Activated T-cell treated with anti-CD3 and anti-CD28 coated beads, Interleukin-2, amount 50 U/mL, for 72 hours (primary cell): ENCODE measurements around the gene SCGB1A1. TPM values are rescaled to one million over a fixed set of nuclear protein-coding genes. Genes with fewer than 3 reads are reported as not detected.

Experiments
- ATAC-seq, 2 donors: fragments of 150-1000 bp; cut with Tn5 transposase; replicated peaks in 1 of 2; 2 replicates each; pipeline ENCODE4 v1.10.0; 2021; ENCODE audit warnings: moderate library complexity in 2 of 2, mild to moderate bottlenecking in 1 of 2
- DNase-seq, 2 donors: peaks; one replicate each; pipeline ENCODE4 v3.0.0; 2021 to 2022; ENCODE audit warnings: mixed read lengths in 1 of 2
- H3K27ac Mint-ChIP-seq: one replicate; pipeline ENCODE4 v1.8.0; 2022; ENCODE audit warnings: mild to moderate bottlenecking, moderate library complexity, mixed read lengths
- H3K27me3 Mint-ChIP-seq: one replicate; pipeline ENCODE4 v1.8.0; 2022; ENCODE audit warnings: low read depth, mixed read lengths
- H3K36me3 Mint-ChIP-seq, 2 donors: one replicate each; pipeline ENCODE4 v1.8.0; 2022; ENCODE audit warnings: mixed read lengths in 2 of 2, mild to moderate bottlenecking in 1 of 2; ENCODE audit not compliant: insufficient read depth in 2 of 2
- H3K4me1 Mint-ChIP-seq: one replicate; pipeline ENCODE4 v1.8.0; 2022; ENCODE audit warnings: low read depth, mixed read lengths
- H3K4me3 Mint-ChIP-seq, 2 donors: one replicate each; pipeline ENCODE4 v1.8.0; 2022; ENCODE audit warnings: mild to moderate bottlenecking in 2 of 2, mixed read lengths in 2 of 2, moderate library complexity in 2 of 2
- H3K9me3 Mint-ChIP-seq, 2 donors: one replicate each; pipeline ENCODE4 v1.8.0; 2022; ENCODE audit warnings: mixed read lengths in 2 of 2
- total RNA-seq, 2 donors: library from RNA; stranded (reverse); gene quantifications; one replicate each; pipeline ENCODE4 v1.2.3, GENCODE V29; 2022

Gene SCGB1A1
- total RNA-seq, 2 donors from 2014 or later, result not detected

- Mint-ChIP-seq H3K36me3 (no peaks in the 10 kb centered on the region), H3K4me3 (no peak overlapping the region), H3K27ac (no peak overlapping the region), H3K27me3 (no peaks in the 10 kb centered on the region), H3K4me1 (peaks cover 2% of the 10 kb centered on the region), H3K9me3 (no peaks in the 10 kb centered on the region)
- ATAC-seq, result no peak
- no peak for DNase-seq
Observed at GRCh38 chr11:62419314-62419929, 589 bp downstream of the SCGB1A1 start.

GRCh38 chr11:62419943-62420342 lies 1.1 kb downstream of the SCGB1A1 start:
- no peak for ATAC-seq
- DNase-seq, result no peak
- no peaks in the 10 kb centered on the region for H3K9me3 Mint-ChIP-seq
- no peaks in the 10 kb centered on the region for H3K36me3 Mint-ChIP-seq
- H3K4me3 Mint-ChIP-seq, result no peak overlapping the region
- H3K27me3 Mint-ChIP-seq, result no peaks in the 10 kb centered on the region
- peaks cover 7% of the 10 kb centered on the region for H3K4me1 Mint-ChIP-seq
- no peak overlapping the region for H3K27ac Mint-ChIP-seq

- no peak for DNase-seq
- H3K9me3 Mint-ChIP-seq, result no peaks in the 10 kb centered on the region
- H3K27ac Mint-ChIP-seq, result no peak overlapping the region
- H3K4me3 Mint-ChIP-seq, result no peak overlapping the region
- no peaks in the 10 kb centered on the region for H3K36me3 Mint-ChIP-seq
- no peak for ATAC-seq
- peaks cover 8% of the 10 kb centered on the region for H3K4me1 Mint-ChIP-seq
- H3K27me3 Mint-ChIP-seq, result no peaks in the 10 kb centered on the region
Observed at GRCh38 chr11:62420882-62421281, 2.0 kb downstream of the SCGB1A1 start.

- ATAC-seq (no peak), DNase-seq (no peak)
- Mint-ChIP-seq H3K27me3 (no peaks in the 10 kb centered on the region), H3K36me3 (no peaks in the 10 kb centered on the region), H3K9me3 (no peaks in the 10 kb centered on the region), H3K4me1 (peaks cover 19% of the 10 kb centered on the region), H3K27ac (no peak overlapping the region), H3K4me3 (no peak overlapping the region)
Observed at GRCh38 chr11:62421996-62422395, 3.2 kb downstream of the SCGB1A1 start.

GRCh38 chr11:62423012-62423411 lies 4.2 kb downstream of the SCGB1A1 start:
- no peaks in the 10 kb centered on the region for H3K27me3 Mint-ChIP-seq
- no peaks in the 10 kb centered on the region for H3K9me3 Mint-ChIP-seq
- no peak overlapping the region for H3K27ac Mint-ChIP-seq
- H3K36me3 Mint-ChIP-seq, result no peaks in the 10 kb centered on the region
- H3K4me1 Mint-ChIP-seq, result peaks cover 29% of the 10 kb centered on the region
- H3K4me3 Mint-ChIP-seq, result no peak overlapping the region
- no peak for DNase-seq
- ATAC-seq, result no peak

GRCh38 chr11:62427630-62428233 lies 8.9 kb downstream of the SCGB1A1 start:
- ATAC-seq (peak; percentile 57 to 64), DNase-seq (peak; percentile 20 to 29)
- Mint-ChIP-seq H3K27ac (peak overlapping the region; percentile 88), H3K27me3 (no peaks in the 10 kb centered on the region), H3K9me3 (no peaks in the 10 kb centered on the region), H3K4me1 (peaks cover 71% of the 10 kb centered on the region), H3K4me3 (peak overlapping the region; percentile 66 to 78), H3K36me3 (no peaks in the 10 kb centered on the region)

- DNase-seq (no peak), ATAC-seq (no peak)
- no peak overlapping the region for H3K27ac Mint-ChIP-seq
- H3K36me3 Mint-ChIP-seq, result no peaks in the 10 kb centered on the region
- peaks cover 84% of the 10 kb centered on the region for H3K4me1 Mint-ChIP-seq
- H3K9me3 Mint-ChIP-seq, result no peaks in the 10 kb centered on the region
- H3K4me3 Mint-ChIP-seq, result no peak overlapping the region
- no peaks in the 10 kb centered on the region for H3K27me3 Mint-ChIP-seq
Observed at GRCh38 chr11:62428871-62429560, 10.2 kb downstream of the SCGB1A1 start.

- ATAC-seq (no peak), DNase-seq (no peak)
- Mint-ChIP-seq H3K9me3 (no peaks in the 10 kb centered on the region), H3K4me1 (peaks cover 82% of the 10 kb centered on the region), H3K4me3 (no peak overlapping the region), H3K27ac (no peak overlapping the region), H3K36me3 (no peaks in the 10 kb centered on the region), H3K27me3 (no peaks in the 10 kb centered on the region)
Observed at GRCh38 chr11:62430425-62430824, 11.6 kb downstream of the SCGB1A1 start.

- peak overlapping the region; percentile 54 for H3K27ac Mint-ChIP-seq
- H3K27me3 Mint-ChIP-seq, result no peaks in the 10 kb centered on the region
- DNase-seq (no peak), ATAC-seq (no peak)
- H3K36me3 Mint-ChIP-seq, result no peaks in the 10 kb centered on the region
- H3K9me3 Mint-ChIP-seq, result no peaks in the 10 kb centered on the region
- H3K4me3 Mint-ChIP-seq, result no peak overlapping the region
- H3K4me1 Mint-ChIP-seq, result peaks cover 83% of the 10 kb centered on the region
Observed at GRCh38 chr11:62431171-62431901, 12.5 kb downstream of the SCGB1A1 start.

GRCh38 chr11:62432695-62433094 lies 13.9 kb downstream of the SCGB1A1 start:
- H3K4me1 Mint-ChIP-seq, result peaks cover 69% of the 10 kb centered on the region
- H3K27ac Mint-ChIP-seq, result no peak overlapping the region
- DNase-seq (no peak), ATAC-seq (no peak)
- H3K36me3 Mint-ChIP-seq, result no peaks in the 10 kb centered on the region
- H3K4me3 Mint-ChIP-seq, result no peak overlapping the region
- H3K27me3 Mint-ChIP-seq, result no peaks in the 10 kb centered on the region
- H3K9me3 Mint-ChIP-seq, result no peaks in the 10 kb centered on the region

- ATAC-seq, result no peak
- no peaks in the 10 kb centered on the region for H3K36me3 Mint-ChIP-seq
- DNase-seq, result no peak
- H3K4me3 Mint-ChIP-seq, result peak overlapping the region in 1 of 2 donors; percentile 38
- no peaks in the 10 kb centered on the region for H3K27me3 Mint-ChIP-seq
- H3K27ac Mint-ChIP-seq, result no peak overlapping the region
- H3K9me3 Mint-ChIP-seq, result no peaks in the 10 kb centered on the region
- H3K4me1 Mint-ChIP-seq, result peaks cover 63% of the 10 kb centered on the region
Observed at GRCh38 chr11:62433141-62433903, 14.5 kb downstream of the SCGB1A1 start.

- Mint-ChIP-seq H3K4me3 (peak overlapping the region in 1 of 2 donors; percentile 38), H3K27me3 (no peaks in the 10 kb centered on the region), H3K36me3 (no peaks in the 10 kb centered on the region), H3K27ac (no peak overlapping the region), H3K4me1 (peaks cover 57% of the 10 kb centered on the region), H3K9me3 (no peaks in the 10 kb centered on the region)
- DNase-seq, result no peak
- no peak for ATAC-seq
Observed at GRCh38 chr11:62433904-62434276, 15.1 kb downstream of the SCGB1A1 start.
